H4 (cell line): ENCODE data around the gene DAP. TPM values are rescaled to one million over a fixed set of nuclear protein-coding genes. Genes with fewer than 3 reads are reported as not detected.
"Not testable (repeated sequence)": the region's sequence is repeated elsewhere in the genome, so short reads cannot be mapped to it uniquely, and the experiment has no call there.

ENCODE experiments used
- DNase-seq: peaks from one replicate; pipeline ENCODE4 v3.0.0-alpha.2; 2015; ENCODE audit warnings: low spot score
- total RNA-seq: library from RNA; depleted of rRNA; stranded (reverse); fragments of >200 nt; shearing (Covaris generic); gene quantifications from 2 replicates; pipeline ENCODE4 v1.2.3, GENCODE V29; 2014

Gene DAP
- total RNA-seq, 1 experiment from 2014 or later: 38.0 TPM

GRCh38 chr5:10654566-10654965 is 106.5 kb downstream of the DAP start:
- no peak for DNase-seq

GRCh38 chr5:10653751-10654400 is 107.2 kb downstream of the DAP start:
- DNase-seq: no peak

GRCh38 chr5:10653043-10653442 is 108.0 kb downstream of the DAP start:
- no peak for DNase-seq

- no peak for DNase-seq
These were observed 108.4 kb downstream of the DAP start for GRCh38 chr5:10652606-10653005.

GRCh38 chr5:10652151-10652550 is 108.9 kb downstream of the DAP start:
- no peak for DNase-seq

GRCh38 chr5:10649666-10650380 is 111.2 kb downstream of the DAP start:
- DNase-seq: no peak

GRCh38 chr5:10648806-10649665 is 112.0 kb downstream of the DAP start:
- no peak for DNase-seq

- DNase-seq: no peak
These were observed 113.4 kb downstream of the DAP start for GRCh38 chr5:10647640-10648039.

GRCh38 chr5:10645671-10646070 is 115.4 kb downstream of the DAP start:
- no peak for DNase-seq

GRCh38 chr5:10645146-10645545 is 115.9 kb downstream of the DAP start:
- no peak for DNase-seq

GRCh38 chr5:10644192-10644591 is 116.8 kb downstream of the DAP start:
- DNase-seq: no peak

GRCh38 chr5:10642367-10642766 is 118.7 kb downstream of the DAP start:
- DNase-seq: no peak

GRCh38 chr5:10639846-10640368 is 121.1 kb downstream of the DAP start:
- no peak for DNase-seq

GRCh38 chr5:10638723-10639122 is 122.3 kb downstream of the DAP start:
- not testable (repeated sequence) for DNase-seq

GRCh38 chr5:10637944-10638343 is 123.1 kb downstream of the DAP start:
- no peak for DNase-seq

GRCh38 chr5:10636363-10637142 is 124.5 kb downstream of the DAP start:
- DNase-seq: no peak

- DNase-seq: no peak
These were observed 125.1 kb downstream of the DAP start for GRCh38 chr5:10635867-10636350.

GRCh38 chr5:10635257-10635866 is 125.7 kb downstream of the DAP start:
- DNase-seq: peak; percentile 30

GRCh38 chr5:10634562-10634961 is 126.5 kb downstream of the DAP start:
- no peak for DNase-seq

GRCh38 chr5:10634050-10634449 is 127.0 kb downstream of the DAP start:
- no peak for DNase-seq
